Endometrial microvascular endothelial cells (primary cell): ENCODE results near the gene CD84. TPM values are rescaled to one million over a fixed set of nuclear protein-coding genes. Genes with fewer than 3 reads are reported as not detected.
"Not testable (repeated sequence)": the region's sequence is repeated elsewhere in the genome, so short reads cannot be mapped to it uniquely, and the experiment has no call there.

Experiments
- in situ Hi-C: cut with HindIII; loops from 2 replicates; pipeline ENCODE4 v1.10.0; 2017; ENCODE audit warnings: low sequenced_read_pairs, low pct_unique_long_range_greater_than_20kb; ENCODE audit errors: inconsistent ontology term
- total RNA-seq: library from RNA; depleted of rRNA; stranded (reverse); fragments of >200 nt; gene quantifications from one replicate; pipeline ENCODE4 v1.2.3, GENCODE V29; 2015; ENCODE audit errors: inconsistent ontology term

The CD84 gene, protein sequence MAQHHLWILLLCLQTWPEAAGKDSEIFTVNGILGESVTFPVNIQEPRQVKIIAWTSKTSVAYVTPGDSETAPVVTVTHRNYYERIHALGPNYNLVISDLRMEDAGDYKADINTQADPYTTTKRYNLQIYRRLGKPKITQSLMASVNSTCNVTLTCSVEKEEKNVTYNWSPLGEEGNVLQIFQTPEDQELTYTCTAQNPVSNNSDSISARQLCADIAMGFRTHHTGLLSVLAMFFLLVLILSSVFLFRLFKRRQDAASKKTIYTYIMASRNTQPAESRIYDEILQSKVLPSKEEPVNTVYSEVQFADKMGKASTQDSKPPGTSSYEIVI
- total RNA-seq, result not detected

DNA sequence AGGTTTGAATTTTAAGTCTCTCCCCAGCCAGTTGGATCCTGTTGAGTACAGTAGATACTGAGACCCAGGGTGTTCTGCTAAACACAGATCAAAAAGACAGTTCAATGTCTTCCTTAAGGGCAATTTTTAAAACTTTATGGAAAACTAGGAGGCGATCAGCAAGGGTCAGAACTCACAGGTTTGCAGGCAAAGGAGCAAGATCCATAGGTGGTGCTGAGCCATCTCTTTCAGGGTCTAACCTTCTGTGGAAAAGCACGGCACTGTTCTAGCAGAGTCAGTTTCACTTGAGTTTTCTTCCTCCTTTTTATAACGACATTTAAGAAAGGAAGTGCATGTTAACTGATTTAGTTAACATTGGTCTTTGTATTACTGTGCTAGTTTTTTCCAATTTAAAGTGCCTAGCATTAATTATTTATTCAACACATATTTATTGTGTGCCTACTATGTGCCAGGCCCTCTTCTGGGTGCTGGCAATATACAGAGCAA is at the start of gene CD84:
CD84 (minus strand) TSS at position 281 of the 486 bp plus-strand sequence; CDS start at position 222, 59 bp downstream.
- in situ Hi-C loops, result no loop called here

DNA sequence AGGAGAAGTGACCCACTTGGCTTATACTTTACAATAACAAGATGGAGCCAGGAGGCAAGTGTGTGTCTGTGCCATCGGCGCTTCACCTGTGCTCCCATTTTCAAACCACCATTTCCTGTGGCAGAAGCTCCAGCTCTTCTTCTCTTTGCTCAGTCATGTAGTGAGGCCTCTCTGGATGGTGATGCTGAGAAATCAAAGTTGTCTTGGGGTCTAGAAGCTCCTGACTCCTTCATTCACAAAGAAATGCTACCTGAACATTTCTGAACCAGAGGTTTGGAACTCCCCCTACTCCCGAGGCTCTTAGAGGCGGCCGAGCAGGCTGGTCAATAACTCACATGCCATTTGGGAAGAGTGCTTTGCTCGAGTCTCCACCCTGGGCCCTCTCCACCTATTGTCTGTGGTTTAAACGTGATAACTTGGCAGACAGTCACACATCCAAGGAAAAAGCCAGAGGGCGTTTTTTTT is 49.5 kb upstream of the CD84 start:
- in situ Hi-C loops, result no loop called here

DNA sequence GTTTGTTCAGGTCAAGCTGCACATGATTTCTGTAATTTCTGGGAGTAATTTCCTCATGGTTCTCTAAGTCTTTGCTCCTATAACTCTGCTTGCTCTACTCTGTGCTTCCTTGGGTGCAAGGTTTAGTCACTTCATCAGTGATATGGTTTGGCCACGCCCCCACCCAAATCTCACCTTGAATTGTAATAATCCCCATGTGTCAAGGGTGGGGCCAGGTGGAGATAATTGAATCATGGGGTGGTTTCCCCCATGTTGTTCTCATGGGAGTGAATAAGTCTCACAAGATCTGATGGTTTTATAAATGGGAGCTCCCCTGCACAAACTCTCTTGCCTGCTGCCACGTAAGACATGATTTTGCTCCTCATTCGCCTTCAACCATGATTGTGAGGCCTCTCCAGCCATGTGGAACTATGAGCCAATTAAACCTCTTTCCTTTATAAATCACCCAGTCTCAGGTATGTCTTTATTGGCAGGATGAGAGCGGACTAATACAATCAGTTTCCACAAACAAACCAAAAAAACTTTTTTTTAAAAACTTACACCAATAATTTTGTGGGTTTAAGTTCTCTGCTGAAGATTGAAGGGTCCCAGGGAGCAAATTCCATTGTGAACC is 48.5 kb upstream of the CD84 start:
- in situ Hi-C loops, result not testable (repeated sequence)

DNA sequence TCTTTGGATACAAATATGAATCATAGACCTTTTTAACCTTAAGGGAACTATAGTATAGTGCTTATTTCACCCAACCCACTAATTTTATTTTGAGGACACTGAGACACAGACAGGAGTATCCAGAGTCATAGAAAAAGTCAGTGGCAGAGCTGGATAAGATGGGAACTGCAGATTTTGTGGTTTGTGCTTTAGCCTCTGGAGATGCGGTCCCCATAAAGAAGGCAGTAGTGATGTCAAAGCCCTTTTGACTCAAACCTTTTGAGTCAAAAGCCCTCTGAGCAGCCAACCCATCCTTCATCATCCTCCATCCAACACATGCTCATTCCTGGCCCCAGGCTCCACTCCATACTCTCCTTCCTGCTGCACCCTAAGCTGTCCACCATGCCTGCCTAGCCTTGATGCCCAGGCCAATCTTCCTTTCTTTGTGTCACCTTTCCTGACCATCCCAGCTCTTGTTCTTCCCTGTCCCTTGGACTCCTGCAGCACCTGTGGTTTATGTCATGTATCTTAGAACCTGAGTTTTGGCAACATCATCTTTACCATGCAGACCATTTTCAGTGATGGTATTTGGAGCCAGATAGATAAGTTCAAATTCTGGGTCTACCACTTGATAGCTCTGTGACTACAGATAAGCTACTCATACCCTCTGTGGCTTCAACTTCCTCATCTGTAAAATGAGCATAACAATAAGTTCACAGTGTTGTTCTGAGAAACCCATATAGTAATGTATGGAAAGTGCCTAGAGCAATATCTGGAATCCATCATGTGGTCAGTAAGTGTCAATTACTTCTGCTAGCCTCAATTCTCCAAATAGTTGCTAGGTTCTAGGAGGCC is 47.4 kb upstream of the CD84 start:
- in situ Hi-C loops, result no loop called here

DNA sequence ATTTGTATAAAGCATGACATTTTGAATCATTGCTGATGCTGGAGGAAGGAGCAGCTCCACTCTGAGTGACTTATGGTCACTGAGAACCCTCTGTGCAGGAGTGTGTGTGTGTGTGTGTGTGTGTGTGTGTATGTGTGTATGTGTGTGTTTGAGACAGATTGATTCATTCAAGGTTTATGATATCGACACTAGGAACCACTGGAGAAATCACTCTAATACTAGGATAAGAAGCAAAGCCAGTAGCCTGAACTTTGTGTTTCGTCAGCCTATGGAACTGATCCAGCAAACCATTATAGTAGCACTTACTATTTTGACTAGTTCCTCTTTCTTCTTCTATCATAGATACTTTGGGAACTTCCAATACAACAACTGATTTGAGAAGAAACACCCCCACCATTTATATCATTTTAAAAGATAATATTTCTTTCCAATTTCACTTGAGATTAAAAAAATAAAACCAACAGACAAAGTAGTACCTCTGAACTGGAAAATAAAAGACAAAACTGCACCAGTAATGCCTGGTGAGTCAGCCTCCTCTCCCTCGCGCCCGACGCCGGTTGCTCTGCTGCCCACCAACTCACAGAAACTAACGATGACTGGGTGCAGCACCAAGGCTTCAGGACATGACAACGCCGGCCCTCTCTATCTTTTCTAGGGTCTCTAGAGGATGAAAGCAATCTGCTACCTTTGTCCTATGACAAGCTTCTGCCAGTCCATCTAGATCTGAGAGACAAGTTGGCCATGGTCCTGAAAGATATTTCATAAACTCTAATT is 46.6 kb upstream of the CD84 start:
- in situ Hi-C loops, result no loop called here

DNA sequence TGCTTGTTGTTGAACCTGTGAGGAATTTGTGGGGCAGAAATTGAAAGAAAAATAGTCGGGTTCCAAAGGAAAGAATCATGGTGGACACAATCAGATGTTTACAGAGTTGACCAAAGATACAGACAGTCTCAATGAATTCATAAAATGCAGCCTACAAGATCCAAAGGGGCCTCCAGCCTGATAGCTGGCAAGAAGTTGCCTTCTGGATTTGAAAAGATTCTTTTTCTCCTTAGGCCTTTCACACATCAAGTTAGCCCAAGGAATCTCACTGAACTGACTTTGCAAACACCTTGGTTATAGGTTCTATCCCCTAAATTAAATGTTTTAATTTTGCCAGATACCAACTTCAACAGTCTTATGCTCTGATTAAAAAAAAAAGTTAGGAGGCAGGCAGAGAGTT is 46.0 kb upstream of the CD84 start:
- in situ Hi-C loops, result no loop called here

DNA sequence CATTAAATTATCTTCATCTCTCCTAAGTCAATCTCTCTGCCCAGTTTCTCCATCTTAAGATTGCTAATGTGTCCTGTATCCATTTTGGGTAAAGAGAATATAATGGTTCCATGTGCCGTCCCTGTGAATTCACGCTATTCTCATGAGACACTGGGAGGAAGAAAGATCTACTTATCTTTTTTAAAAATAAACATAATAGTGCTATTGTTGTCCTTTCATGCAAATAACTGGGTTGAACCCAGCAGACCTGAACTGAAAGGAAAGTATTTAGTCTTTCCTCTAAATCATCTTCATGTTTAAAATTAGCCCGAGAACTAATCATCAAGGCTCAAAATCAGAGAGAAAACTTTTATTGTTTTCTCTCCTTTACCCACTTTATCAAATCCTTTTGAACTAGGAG is 45.2 kb upstream of the CD84 start:
- in situ Hi-C loops, result no loop called here

DNA sequence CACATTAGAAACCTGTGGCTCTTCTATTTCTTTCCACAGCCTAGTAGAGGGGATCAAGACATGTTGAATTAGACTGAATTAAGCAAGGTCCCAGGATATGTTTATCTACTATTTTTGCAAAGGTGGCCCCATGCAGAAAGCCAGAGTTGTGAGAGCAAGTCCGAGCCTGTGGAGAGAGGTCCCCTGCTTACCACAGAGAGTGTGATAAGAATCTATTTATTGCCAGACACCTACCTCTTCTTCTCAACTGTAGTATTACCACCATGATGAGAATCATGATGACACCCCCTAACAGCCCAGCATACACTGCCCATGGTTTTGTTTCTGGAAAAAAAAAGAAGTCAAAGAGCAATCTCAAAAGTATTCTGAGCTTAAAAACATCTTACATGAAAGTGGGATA is 44.6 kb upstream of the CD84 start:
- in situ Hi-C loops, result no loop called here

DNA sequence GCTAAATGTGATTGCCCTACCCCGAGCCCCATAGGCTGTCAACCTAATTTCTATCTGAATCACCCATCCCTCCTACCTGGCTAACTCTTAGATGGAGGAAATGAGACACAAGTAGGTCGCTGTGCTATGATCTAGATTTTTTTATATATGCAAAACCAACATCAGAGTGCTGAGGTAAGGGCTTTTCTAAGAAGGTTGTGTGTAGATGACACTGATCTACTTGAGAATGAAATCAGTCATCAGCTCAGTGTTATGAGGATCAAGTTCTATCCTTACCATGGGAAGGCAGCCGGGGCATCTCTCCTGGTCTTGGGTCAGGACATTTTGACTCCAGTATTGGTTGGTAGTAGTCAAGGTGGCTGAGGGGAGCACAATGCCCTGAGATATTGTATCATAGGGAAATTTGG is 43.9 kb upstream of the CD84 start:
- in situ Hi-C loops, result no loop called here

DNA sequence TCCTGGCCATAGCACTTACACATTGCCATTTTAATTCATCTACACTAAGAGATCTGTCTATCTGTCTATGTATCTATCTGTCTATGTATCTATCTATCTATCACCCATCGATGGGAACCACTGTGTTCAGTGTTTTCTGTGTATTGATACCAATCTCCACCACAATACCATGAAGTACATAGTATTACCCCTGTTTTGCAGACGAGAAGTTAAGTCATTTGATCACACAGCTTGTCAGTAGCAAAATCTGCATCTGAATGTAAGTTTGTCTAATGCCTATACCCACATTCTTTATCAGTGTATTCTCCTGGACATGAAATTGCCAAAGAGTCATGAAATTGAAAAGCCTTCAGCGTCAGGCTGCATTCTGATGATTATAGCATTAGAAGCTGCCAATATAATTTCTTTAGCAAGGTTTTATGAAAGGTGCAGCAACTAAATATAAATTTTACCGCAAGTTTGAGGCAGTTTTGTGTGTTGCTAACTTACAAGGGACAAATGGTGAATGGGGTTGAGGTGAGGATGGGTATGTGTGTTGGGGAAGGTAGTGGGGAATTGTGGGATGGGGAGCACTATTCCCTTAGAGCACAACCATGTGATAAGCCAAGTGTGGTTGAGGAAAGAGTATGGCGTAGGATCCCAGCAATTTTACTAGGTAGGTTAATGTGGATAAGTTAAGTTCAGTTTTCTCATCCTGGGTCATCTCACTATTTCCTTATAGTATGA is 43.4 kb upstream of the CD84 start:
- in situ Hi-C loops, result no loop called here

DNA sequence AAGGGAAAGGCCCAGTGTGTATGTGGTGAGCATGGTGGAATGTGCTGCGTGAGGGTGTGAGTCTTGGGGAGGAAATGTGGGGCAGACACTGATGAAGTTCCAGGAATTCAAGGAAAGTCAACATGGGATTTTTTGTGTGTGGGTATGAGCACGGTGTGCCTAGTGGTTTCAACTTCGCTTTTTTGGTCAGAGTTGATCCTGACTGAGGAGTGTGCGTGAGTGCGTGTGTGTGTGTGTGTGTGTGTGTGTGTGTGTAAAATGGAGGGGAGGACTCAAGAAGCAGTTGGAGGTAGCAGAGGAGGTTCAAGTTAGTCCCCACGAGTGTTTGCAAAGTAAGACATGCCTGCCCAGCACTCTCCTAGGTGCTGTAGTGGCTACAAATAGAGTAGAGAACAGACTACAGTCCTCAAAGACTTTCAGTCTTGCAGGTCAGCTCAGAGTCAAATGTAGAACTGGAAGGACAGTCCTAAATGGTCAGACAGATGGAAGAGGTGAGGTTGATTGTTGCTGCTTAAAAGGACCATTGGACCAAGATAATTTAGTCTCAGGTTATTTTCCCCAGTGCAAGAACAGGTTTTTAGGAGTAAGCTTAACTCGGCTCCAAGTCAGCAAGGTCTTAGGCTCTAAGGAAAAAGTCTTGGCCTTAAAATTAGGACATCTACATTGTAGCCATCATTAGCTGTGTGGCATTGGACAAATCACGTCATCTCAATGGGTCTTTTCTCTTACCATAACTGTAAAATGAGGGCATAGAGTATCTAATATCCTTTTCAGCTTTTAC is 42.5 kb upstream of the CD84 start:
- in situ Hi-C loops, result no loop called here

DNA sequence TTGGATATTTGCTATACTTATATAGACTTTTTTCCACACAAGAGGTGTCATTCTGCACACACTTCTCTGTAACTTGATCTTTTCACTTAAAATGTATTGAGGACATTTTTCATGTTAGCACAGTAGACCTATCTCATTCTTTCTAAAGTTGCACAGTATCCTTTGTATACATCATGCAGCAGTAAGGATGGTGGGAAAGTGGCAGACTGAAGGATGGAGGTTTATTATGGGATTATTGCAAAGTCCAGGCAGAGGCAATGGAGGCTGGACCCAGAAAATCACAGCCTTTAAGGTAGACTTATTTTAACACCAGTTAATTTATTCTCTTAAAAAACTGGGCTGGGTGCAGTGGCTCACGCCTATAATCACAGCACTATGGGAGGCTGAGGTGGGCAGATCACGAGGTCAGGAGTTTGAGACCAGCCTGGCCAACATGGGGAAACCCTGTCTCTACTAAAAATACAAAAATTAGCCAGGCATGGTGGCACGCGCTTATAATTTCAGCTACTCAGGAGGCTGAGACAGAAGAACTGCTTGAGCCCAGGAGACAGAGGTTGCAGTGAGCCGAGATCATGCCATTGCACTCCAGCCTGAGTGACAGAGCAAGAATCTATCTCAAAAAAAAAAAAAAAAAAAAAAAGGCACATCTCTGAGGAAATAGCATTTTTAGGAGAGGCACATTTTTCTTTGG is 41.8 kb upstream of the CD84 start:
- in situ Hi-C loops, result no loop called here

DNA sequence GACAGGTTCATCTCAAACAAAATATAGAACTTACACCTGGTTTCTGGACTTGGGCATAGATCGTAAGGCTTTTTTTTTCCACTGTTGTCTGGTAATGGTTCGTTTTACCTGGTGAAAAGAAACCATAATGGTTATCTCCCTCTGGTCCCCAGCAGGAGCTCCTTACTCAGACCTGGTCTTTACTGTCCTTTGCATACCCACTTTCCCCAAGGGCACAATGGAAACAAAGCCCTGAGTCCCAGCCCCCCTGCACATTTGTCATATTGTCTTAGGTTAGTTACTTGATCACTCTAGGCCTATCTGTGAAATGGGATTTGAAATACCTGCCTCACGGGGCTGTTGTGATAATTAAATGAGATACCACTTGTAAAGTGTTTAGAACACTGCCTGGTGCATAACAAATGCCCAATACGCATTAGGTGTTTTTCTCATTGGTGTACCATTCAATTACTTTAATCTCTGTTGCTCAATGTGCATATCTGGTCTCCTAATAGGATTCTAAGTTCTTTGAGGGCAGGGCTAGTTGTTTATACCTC is 40.5 kb upstream of the CD84 start:
- in situ Hi-C loops, result no loop called here

DNA sequence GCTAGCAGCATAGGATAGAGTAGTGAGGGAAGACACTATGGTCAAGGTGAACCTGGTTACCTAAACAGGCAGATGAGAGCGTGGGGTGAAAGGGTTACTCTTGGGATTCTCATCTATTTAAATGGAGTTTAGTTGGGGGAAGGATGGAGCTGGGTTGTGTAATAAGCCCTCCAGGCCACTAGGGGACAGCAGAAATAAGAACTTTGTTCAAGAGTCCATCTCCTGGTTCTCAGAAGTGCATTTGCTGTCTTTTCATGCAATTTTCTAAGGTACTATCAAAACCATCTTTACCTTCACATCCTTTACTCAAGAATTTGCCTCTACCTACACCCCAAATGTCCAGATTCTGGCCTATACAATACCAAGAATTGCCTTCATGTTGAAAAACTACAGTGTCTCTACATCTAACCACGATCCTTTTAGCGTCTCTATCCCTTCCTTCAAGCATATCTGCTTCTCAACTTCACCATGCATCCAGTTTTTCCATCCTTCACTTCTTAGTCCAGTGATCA is 39.5 kb upstream of the CD84 start:
- in situ Hi-C loops, result no loop called here

DNA sequence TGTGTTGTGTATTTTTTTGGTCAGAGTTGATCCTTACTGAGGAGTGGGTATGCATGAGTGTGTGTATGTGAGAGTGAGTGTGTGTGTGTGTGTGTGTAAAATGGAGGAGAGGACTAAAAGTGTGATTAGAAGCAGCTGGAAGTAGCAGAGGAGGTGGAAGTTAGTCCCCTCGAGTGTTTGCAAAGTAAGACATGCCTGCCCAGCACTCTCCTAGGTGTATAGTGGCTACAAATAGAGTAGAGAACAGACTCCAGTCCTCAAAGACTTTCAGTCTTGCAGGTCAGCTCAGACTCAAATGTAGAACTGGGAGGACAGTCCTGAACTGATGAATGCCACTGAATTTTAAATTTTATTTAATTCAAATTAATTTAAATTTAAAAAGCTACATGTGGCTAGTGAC is 39.0 kb upstream of the CD84 start:
- in situ Hi-C loops, result no loop called here

DNA sequence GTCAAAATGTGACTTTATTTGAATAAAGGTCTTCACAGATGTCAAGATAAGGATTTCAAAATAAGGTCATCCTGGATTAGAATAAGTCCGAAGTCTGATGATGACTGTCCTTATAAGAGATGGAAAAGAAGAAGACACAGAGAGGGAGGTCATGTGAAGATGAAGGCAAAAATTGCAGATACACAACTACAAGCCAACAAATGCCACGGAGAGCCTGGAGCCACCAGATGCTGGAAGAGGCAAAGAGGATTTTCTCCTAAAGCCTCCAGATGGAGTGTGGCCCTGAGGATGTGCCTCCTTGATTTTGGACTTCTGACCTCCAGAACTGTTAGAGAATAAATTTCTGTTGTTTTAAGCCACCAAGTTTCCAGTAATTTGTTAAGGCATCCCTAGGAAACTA is 36.4 kb upstream of the CD84 start:
- in situ Hi-C loops, result no loop called here

DNA sequence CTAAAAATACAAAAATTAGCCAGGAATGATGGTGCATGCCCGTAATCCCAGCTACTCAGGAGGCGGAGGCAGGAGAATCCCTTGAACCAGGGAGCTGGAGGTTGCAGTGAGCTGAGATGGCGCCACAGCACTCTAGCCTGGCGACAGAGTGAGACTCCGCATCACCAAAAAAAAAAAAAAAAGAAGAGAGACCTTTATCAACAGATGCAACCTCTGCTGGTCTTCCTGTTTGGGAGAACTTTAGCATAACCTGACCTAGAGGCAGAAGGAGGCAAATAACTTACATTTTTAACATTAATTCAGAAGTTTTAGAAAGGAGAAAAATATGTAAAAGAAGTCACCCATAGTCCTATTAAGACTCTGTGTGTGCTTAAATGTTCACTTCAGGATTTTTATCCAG is 35.1 kb upstream of the CD84 start:
- in situ Hi-C loops, result no loop called here
